ACC112 (cell line): ENCODE results near the gene CHRDL2.

Experiments
- H2AFZ ChIP-seq: fragments of 200-600 bp; sonication (generic); one replicate; pipeline ENCODE4 v1.6.0; 2017; ENCODE audit warnings: antibody characterized with exemption, low read length; ENCODE audit not compliant: unreplicated experiment
- H3K27ac ChIP-seq: fragments of 200-600 bp; sonication (generic); 2 replicates; pipeline ENCODE4 v1.5.1; 2014; ENCODE audit warnings: low read depth, mild to moderate bottlenecking, antibody characterized with exemption, low read length, moderate library complexity
- H3K27me3 ChIP-seq: fragments of 200-600 bp; sonication (generic); 2 replicates; pipeline ENCODE4 v1.6.1; 2014; ENCODE audit warnings: mild to moderate bottlenecking, antibody characterized with exemption, low read length, moderate library complexity, mixed read lengths; ENCODE audit not compliant: insufficient read depth
- H3K36me3 ChIP-seq: fragments of 200-600 bp; sonication (generic); 2 replicates; pipeline ENCODE4 v1.6.1; 2016; ENCODE audit warnings: mild to moderate bottlenecking, antibody characterized with exemption, low read length, moderate library complexity, mixed read lengths; ENCODE audit not compliant: insufficient read depth
- H3K4me1 ChIP-seq: fragments of 200-600 bp; sonication (generic); one replicate; pipeline ENCODE4 v1.6.1; 2016; ENCODE audit warnings: low read length, mixed read lengths; ENCODE audit not compliant: insufficient read depth, unreplicated experiment, control insufficient read depth
- H3K4me3 ChIP-seq: fragments of 200-600 bp; sonication (generic); 2 replicates; pipeline ENCODE4 v1.5.1; 2014; ENCODE audit warnings: mild to moderate bottlenecking, low read depth, low read length
- H3K79me2 ChIP-seq: fragments of 200-600 bp; sonication (generic); one replicate; pipeline ENCODE4 v1.6.0; 2016; ENCODE audit warnings: low read length; ENCODE audit not compliant: control insufficient read depth, unreplicated experiment, insufficient read depth

Gene CHRDL2

DNA sequence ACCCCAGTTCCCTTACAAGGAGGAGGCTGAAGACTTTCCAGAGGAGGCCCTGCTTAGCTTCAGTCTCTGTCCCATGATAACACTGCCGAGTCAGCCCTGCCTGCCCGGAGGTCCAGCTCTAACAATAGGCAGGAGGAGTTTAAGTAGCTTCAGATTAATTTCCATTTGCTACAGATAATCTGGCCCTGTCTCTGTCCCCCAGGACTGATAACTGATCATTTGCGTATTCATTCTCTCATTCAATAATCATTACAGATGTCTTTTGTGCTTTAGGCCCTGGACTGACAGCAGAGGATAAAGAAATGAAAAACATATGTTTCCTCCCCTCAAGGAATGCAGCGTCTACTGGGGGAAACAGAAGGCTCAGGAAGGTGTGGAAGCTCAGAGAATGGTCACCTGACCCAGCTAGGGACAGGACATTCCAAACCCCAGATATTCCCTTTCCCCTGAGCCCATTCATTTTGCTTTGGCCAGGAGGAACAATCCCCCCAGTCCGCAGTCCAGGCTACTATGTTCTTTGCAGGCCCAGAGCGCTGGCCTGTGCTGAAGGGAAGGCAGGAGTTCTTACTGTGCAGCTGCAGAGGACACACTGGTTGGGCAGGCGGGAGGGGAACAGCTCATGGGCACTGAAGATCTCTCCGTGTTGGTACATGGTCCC is 20.8 kb downstream of the CHRDL2 start:
- no peak overlapping the region for H2AFZ ChIP-seq
- no peaks in the 10 kb centered on the region for H3K27me3 ChIP-seq
- no peak overlapping the region for H3K4me3 ChIP-seq
- no peaks in the 10 kb centered on the region for H3K4me1 ChIP-seq
- no peak overlapping the region for H3K27ac ChIP-seq
- no peaks in the 10 kb centered on the region for H3K36me3 ChIP-seq
- no peaks in the 10 kb centered on the region for H3K79me2 ChIP-seq

DNA sequence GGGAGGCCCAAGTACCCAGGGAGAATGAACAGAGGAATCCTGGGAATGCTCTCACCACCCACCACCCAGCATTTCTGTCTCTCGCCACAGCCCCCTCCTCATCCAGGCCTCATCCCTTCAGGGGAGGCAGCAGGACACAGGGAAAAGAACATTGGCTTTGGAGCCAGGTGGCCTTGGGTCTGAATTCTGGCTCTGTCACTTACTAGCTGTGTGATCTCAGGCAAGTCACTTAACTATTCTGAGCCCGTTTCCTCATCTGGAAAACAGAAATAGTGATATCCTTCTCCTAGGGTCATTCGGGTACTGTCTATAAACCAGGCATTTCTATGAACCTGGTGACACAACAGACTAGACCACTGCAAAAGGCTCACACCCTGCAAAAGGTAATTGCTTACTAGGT is 22.1 kb downstream of the CHRDL2 start:
- H3K4me1 ChIP-seq = no peaks in the 10 kb centered on the region
- no peaks in the 10 kb centered on the region for H3K79me2 ChIP-seq
- no peak overlapping the region for H3K4me3 ChIP-seq
- H3K36me3 ChIP-seq = no peaks in the 10 kb centered on the region
- H3K27me3 ChIP-seq = no peaks in the 10 kb centered on the region
- no peak overlapping the region for H2AFZ ChIP-seq
- no peak overlapping the region for H3K27ac ChIP-seq

DNA sequence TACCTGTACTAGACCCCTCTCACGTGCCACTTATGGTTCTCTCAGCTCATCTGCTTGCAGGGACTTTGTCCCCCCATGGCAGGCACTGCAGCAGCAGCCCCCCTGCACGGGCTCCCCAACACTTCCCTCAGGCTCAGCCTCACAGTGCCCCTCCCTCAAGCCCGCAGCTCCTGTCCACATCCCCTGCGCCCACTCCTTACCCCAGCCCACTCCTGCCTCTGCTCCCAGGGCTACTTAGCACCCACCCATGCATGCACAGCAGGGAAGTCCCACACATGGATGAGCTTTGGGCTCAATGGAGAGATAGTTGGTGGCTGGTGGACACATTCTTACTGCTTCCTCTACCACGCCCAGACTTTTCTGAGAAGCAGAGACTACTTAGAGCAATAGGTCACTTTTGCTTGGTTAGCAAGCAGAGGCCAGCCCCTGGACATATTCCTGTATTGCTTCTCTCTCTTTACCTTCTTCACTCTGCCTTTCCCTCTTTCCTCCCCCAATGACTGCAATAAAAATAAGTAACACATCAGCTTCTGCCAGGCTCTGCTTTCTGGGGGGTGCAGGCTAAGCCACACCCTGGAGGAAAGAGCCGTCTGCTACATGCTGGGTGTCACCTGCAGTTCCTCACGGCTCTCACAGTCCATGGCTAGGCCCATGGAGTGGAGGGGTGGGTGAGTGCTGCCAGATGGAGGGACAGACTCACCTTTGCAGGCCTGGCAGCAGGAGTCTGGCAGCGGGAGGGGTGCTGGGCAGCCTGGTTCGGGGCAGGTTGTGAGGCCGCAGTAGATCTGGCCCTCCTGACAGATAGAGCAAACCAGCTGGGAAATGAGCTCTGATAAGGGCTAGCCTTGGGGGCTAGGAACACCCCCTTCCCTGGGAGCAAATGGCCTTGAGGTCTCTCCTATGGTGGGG is 23.4 kb downstream of the CHRDL2 start:
- Histone ChIP-seq H3K4me3 (no peak overlapping the region), H3K4me1 (no peaks in the 10 kb centered on the region), H2AFZ (no peak overlapping the region), H3K27ac (no peak overlapping the region), H3K79me2 (no peaks in the 10 kb centered on the region), H3K27me3 (no peaks in the 10 kb centered on the region), H3K36me3 (no peaks in the 10 kb centered on the region)

DNA sequence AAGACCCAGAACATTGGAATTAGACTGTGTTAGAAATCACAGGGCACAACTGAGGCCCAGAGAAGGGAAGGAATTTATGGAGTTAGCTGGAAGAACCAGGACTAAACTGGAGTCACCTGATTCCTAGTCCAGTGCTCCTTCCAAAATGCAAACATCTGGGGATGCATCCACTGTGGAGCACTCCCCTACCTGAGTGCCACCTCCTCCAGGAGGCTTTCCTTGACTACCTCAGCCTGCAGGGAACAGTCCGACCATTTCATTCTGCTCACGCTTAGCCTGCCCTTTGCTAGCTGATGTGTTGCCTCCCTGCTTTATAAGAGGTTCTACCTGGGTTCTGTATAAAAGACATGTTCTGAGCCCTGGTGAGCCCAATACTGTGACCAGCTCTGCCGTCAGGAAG is 24.0 kb downstream of the CHRDL2 start:
- Histone ChIP-seq H2AFZ (no peak overlapping the region), H3K27ac (no peak overlapping the region), H3K36me3 (no peaks in the 10 kb centered on the region), H3K4me1 (no peaks in the 10 kb centered on the region), H3K4me3 (no peak overlapping the region), H3K27me3 (no peaks in the 10 kb centered on the region), H3K79me2 (no peaks in the 10 kb centered on the region)

DNA sequence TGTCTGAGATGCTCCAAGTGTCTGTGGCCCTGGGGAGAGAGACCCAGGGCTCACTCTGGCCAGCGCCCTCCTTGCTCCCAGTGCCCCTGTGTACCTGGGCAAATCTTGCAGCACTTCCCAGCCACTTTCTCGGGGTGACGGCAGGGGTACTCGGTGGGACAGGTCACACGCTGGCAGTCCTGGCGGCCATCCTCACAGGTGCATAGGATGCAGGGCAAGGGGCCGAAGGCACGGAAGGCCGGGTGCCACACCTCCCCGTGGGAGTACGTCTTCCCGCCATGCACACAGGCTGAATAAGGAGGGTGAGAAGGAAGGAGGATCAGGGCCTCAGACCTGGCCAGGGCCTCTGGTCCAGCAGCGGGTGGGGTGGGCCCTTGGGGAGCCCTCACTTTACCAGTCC is 28.0 kb downstream of the CHRDL2 start:
- no peak overlapping the region for H2AFZ ChIP-seq

DNA sequence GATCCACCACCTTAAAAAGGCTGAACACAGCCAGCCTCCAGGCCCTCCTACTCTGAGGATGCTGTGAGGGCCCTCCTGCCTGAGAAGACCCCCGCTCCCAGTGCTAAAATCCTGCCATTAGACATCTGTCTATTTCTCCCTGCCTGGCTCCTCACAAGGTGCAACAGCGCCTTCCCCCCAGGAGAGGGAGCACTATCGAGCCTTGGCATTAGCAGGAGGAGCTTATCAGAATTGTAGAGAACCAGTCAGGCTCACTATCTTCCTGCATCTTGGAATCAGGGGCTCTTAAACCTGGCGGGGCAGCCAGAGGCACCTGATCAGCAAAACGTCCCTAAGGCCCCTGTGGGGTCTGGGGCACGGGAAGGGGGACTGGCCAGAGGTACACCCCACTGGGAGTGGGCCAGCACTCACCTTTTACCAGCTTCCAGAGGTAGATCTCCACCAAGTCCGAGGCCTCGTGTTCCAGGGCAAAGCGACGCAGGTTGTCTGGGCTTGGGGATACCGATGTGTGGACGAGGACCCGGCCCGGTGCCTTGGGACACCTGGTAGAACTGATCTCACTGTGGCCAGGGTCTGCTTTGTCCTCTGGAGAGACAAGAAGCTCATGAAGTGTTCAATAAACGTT is 28.7 kb downstream of the CHRDL2 start:
- Histone ChIP-seq H3K79me2 (no peaks in the 10 kb centered on the region), H3K4me1 (peaks cover 3% of the 10 kb centered on the region), H3K36me3 (no peaks in the 10 kb centered on the region), H3K27ac (no peak overlapping the region), H2AFZ (peak overlapping the region; percentile 31), H3K4me3 (no peak overlapping the region), H3K27me3 (no peaks in the 10 kb centered on the region)

More for the DNA sequence above, 28.0 kb downstream of the CHRDL2 start:
- Histone ChIP-seq H3K36me3 (no peaks in the 10 kb centered on the region), H3K79me2 (no peaks in the 10 kb centered on the region), H3K4me3 (no peak overlapping the region), H3K27ac (no peak overlapping the region), H3K4me1 (no peaks in the 10 kb centered on the region), H3K27me3 (no peaks in the 10 kb centered on the region)

DNA sequence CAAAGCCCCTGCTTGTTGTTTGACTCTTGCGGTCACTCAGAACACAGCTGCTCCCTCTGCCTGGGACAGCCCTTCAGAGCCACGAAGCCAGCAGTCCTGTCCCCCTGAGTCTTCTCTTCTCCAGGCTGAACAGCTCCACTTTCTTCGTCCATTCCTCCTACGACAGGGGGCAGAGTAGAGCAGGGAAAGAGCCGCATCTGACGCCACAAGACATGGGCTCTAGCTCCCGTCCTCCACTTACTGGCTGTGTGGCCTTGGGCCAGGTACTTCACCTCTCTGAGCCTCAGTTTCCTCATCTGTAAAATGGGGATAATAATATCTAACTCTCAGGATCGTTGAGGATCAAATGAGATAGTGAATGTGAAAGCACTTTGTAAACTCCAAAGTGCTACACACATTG is 29.9 kb downstream of the CHRDL2 start:
- Histone ChIP-seq H3K4me3 (no peak overlapping the region), H3K79me2 (no peaks in the 10 kb centered on the region), H3K27me3 (no peaks in the 10 kb centered on the region), H2AFZ (no peak overlapping the region), H3K27ac (no peak overlapping the region), H3K4me1 (peaks cover 14% of the 10 kb centered on the region), H3K36me3 (no peaks in the 10 kb centered on the region)

DNA sequence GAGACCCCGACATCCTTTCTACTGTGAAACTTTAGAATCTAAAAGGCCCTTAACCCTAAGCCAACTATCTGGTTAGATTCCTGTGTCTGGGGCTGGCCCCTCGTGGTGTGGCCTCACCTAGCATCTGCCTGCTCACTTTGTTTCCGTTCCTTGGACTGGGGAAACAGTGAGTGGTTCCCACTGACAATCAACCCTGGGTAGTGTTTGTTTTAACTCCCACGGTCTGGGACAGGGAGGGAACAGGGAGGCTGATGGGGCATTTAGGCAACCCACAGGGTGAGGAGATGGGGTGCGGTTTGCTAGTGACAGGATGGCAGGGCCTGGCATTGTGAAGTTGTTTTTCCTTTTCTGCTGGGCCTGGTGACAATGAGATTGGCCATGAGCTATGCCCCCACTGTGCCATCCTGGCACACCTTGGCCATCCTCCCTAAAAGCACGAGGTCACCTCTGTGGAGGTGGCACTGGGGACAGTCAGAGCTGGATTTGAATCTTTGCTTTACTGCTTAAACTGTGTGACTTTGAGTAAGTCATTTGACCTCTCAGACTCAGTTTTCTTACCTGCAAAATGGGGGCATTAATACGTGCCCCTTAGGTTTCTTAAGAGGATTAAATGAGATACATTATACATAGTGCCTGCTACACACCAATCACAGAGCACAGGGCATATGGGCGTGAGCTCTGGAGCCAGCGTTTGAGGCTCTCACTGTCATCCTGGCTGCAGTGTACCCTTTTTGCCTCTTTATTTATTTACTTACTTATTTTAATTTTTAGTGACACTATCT is 31.4 kb downstream of the CHRDL2 start:
- H2AFZ ChIP-seq = no peak overlapping the region
- no peak overlapping the region for H3K27ac ChIP-seq
- H3K36me3 ChIP-seq = no peaks in the 10 kb centered on the region
- H3K4me3 ChIP-seq = no peak overlapping the region
- peaks cover 15% of the 10 kb centered on the region for H3K4me1 ChIP-seq
- no peaks in the 10 kb centered on the region for H3K79me2 ChIP-seq
- no peaks in the 10 kb centered on the region for H3K27me3 ChIP-seq

DNA sequence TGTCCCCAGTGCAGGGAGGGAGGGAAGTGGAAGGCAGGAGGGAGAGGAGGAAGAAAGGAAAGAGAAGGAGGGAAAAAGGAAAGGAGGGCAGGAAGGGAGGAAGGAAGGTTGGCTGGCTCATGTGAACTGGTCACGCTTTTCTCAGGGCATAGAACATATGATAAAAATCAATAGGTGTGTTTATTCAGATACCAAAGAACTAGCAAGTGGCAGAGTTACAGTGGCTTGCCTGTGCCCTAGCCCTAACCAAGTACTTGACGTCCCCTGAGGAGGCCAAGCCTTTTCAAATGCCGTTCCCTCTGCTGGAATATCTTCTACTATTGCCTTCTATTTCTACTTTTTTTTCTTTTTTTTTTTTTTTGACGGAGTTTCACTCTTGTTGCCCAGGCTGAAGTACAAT is 33.5 kb downstream of the CHRDL2 start:
- Histone ChIP-seq H3K79me2 (no peaks in the 10 kb centered on the region), H3K4me1 (peaks cover 15% of the 10 kb centered on the region), H3K27me3 (no peaks in the 10 kb centered on the region), H2AFZ (peak overlapping the region; percentile 61), H3K36me3 (no peaks in the 10 kb centered on the region), H3K4me3 (peak overlapping the region; percentile 61; the same call in 1 of the 2 replicates), H3K27ac (peak overlapping the region; percentile 92)

DNA sequence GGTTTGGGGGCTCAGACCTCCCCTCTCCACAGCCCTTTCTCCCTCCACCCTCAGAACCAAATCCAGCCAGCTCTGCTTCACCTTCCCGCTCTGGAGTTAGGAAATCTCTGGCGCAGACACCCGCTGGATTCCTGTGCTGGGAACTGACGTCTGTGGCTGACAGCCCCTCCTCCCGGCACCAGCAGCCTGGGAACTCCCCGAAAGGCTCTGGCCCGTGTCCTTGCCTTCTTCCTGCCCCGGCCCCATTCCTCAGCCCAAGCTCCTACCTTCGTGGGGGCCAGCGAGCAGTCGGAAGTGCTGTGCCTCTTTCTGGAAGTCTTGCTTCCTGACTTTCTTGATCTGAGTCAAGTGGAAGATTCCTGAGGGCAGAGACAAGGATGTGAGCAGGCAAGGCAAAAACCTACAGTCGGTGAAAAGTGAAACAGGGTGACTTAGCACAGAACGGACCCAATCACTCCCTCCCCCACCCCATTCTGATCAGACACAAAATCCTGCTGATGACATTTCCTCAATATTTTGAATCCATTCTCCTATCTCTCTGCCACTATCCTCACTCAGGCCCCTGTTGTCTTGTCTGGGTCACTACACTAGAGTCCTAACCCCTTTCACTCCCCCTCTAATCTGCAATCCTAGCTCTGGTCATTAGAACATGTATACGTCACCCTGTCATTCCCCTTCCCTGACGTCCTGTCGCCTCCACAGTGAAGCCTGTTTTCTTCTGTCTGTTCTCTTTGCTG is 34.1 kb downstream of the CHRDL2 start:
- no peaks in the 10 kb centered on the region for H3K27me3 ChIP-seq
- no peaks in the 10 kb centered on the region for H3K79me2 ChIP-seq
- H3K36me3 ChIP-seq = no peaks in the 10 kb centered on the region
- peaks cover 15% of the 10 kb centered on the region for H3K4me1 ChIP-seq
- peak overlapping the region; percentile 92 for H3K27ac ChIP-seq
- peak overlapping the region; percentile 61 for H2AFZ ChIP-seq
- H3K4me3 ChIP-seq = peak overlapping the region; percentile 61; the same call in 1 of the 2 replicates
